Pancreas (tissue), 10 donors: ENCODE measurements around the gene PNLIPRP2. TPM values are rescaled to one million over a fixed set of nuclear protein-coding genes. Genes with fewer than 3 reads are reported as not detected.
A peak's percentile ranks its signal among the peaks of the same experiment; 100 is the strongest.

Source experiments
- ATAC-seq, 4 donors: fragments of 200-7000 bp; cut with Tn5 transposase; one replicate each; pipeline versions ENCODE4 v1.8.0 to v1.9.1; 2020; ENCODE audit warnings: mild to moderate bottlenecking in 4 of 4, moderate library complexity in 4 of 4
- DNase-seq, 6 donors: peaks; one replicate each; pipeline ENCODE4 v3.0.0-alpha.2; 2020
- FAIRE-seq: peaks from 2 replicates; lab custom pipeline; 2012; peaks lifted over from hg19 to GRCh38; lab: Jason Lieb, UNC
- H3K27ac ChIP-seq, 4 donors: fragments of 200-600 bp; sonication (generic); 1 replicate in 3 of 4; 2 replicates in 1 of 4; pipeline versions ENCODE4 v1.5.0 to v1.8.0; 2020
- H3K27me3 ChIP-seq, 4 donors: fragments of 200-600 bp; one replicate each; pipeline ENCODE4 v1.8.0; 2021
- H3K36me3 ChIP-seq, 3 donors: fragments of 200-600 bp; sonication (generic) in 1 of 3; one replicate each; pipeline versions ENCODE4 v1.5.0 to v1.8.0; 2020 to 2021
- H3K4me1 ChIP-seq, 3 donors: fragments of 200-600 bp; one replicate each; pipeline ENCODE4 v1.8.0; 2021
- H3K4me3 ChIP-seq, 4 donors: fragments of 200-600 bp; sonication (generic) in 2 of 4; one replicate each; pipeline versions ENCODE4 v1.5.0 to v1.8.0; 2020 to 2021
- H3K9me3 ChIP-seq, 4 donors: fragments of 200-600 bp; one replicate each; pipeline ENCODE4 v1.8.0; 2021
- CTCF ChIP-seq, 4 donors: fragments of 200-600 bp; sonication (generic) in 3 of 4; IDR thresholded peaks; one replicate each; pipeline versions ENCODE4 v1.5.0 to v1.8.0; 2021; ENCODE audit warnings: antibody characterized with exemption in 4 of 4
- WGBS, 2 donors: extraction: QIAGEN DNeasy Blood & Tissue Kit; methylation state at CpG; one replicate each; pipeline ENCODE4 v1.1.7; 2013; 5-methylcytosine and 5-hydroxymethylcytosine counted together
- intact Hi-C, 3 donors: fragments of 100-400 bp; cut with DNase I; formaldehyde crosslinking; loops; one replicate each; pipeline versions ENCODE4 v1.11.1 to v1.14.2; 2022
- polyA plus RNA-seq, 2 donors: library from polyadenylated mRNA; stranded (reverse); fragments of 200-250 nt; gene quantifications; one replicate each; pipeline ENCODE4 v1.2.3, GENCODE V29; 2013
- total RNA-seq, 6 donors: library from RNA; stranded (reverse); fragmentation: NEBNext Ultra II Directional in 4 of 6; extraction: Animal tissue kit (Norgen Biotek cat#: 25700) in 4 of 6; gene quantifications; one replicate each; pipeline versions ENCODE4 v1.2.1 to v1.2.4, GENCODE V29; 2021 to 2023
- donor health status: healthy with polysubstance abuse.
- donor health status: DM: no; HTN: no; CAD: no; lungs with moderate emphysema.
- donor health status: DM: no; HTN: no; CAD: no.
- donor health status: control.
- donor health status: control.
- donor health status: Bipolar disorder and iron deficiency.
- donor health status: DM: yes; HTN: yes; CAD: no.
- donor health status: DM: no; HTN: no; CAD: no.
- donor health status: DM: no; HTN: no; CAD: no.
- donor health status: DM: yes; HTN: yes; CAD: no.

PNLIPRP2 gene
- total and polyA plus RNA-seq, 8 donors, result 455 to 7,545 (median 2,236) TPM

DNA sequence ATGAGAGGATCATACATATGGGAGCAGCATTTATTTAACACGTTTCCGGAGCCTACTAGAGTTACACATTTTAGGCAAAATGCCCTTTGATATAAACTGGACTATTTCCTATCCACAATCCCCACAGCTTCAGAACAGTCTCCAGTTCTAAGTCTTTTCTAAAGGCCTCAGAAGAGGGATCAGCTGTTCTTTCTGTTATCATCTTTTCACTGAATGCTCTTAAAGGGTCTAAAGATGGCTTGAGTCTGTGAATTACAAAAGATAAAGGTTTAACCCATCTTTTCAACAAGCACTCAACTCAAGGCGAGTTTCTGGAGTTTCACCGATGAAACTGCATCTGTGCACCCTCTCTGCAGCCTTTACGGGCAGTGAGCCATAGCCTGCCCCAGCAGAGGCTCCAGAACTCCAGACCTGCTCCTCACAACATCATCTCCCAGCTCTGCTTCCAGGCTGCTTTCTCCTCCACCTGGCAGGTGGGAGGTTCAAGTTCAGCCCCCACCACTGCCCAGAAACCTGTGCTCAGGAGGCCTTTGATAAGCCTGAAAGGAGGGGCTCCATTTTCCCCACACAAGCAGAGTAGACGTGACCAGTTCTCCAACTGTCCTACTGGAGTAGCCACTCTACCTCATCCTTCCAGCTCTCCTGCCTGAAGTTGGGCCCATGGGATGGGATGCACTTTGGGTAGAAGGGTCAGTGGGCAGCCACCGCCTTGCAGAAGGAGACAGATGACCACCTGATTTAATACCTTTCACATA, 68.2 kb downstream of the PNLIPRP2 start:
- Histone ChIP-seq H3K27me3 (no peaks in the 10 kb centered on the region), H3K4me3 (no peak overlapping the region), H3K36me3 (no peaks in the 10 kb centered on the region), H3K9me3 (no peaks in the 10 kb centered on the region), H3K4me1 (peaks cover 3 to 9% (median 8%) of the 10 kb centered on the region in 3 donors), H3K27ac (no peak overlapping the region)
- no peak for TF ChIP-seq CTCF (IDR thresholded peaks at IDR 0.05)
- FAIRE-seq (no peak), DNase-seq (no peak), ATAC-seq (no peak)
- 81 to 88% methylated on average over 7 of the region's 7 CpGs for WGBS, 2 donors
- intact Hi-C loops, result no loop called here

- H3K4me3 ChIP-seq, result no peak overlapping the region
- no peak for ATAC-seq
- intact Hi-C loops, result no loop called here
- H3K36me3 ChIP-seq, result no peaks in the 10 kb centered on the region
- no peak for TF ChIP-seq CTCF (IDR thresholded peaks at IDR 0.05)
- H3K4me1 ChIP-seq, result peaks cover 3 to 9% (median 8%) of the 10 kb centered on the region in 3 donors
- no peaks in the 10 kb centered on the region for H3K9me3 ChIP-seq
- WGBS, 2 donors, result 86 to 90% methylated on average over 4 of the region's 4 CpGs
- no peak for FAIRE-seq
- H3K27ac ChIP-seq, result no peak overlapping the region
- no peaks in the 10 kb centered on the region for H3K27me3 ChIP-seq
- no peak for DNase-seq
These were observed 69.0 kb downstream of the PNLIPRP2 start for GRCh38 chr10:116689744-116690143.

DNA sequence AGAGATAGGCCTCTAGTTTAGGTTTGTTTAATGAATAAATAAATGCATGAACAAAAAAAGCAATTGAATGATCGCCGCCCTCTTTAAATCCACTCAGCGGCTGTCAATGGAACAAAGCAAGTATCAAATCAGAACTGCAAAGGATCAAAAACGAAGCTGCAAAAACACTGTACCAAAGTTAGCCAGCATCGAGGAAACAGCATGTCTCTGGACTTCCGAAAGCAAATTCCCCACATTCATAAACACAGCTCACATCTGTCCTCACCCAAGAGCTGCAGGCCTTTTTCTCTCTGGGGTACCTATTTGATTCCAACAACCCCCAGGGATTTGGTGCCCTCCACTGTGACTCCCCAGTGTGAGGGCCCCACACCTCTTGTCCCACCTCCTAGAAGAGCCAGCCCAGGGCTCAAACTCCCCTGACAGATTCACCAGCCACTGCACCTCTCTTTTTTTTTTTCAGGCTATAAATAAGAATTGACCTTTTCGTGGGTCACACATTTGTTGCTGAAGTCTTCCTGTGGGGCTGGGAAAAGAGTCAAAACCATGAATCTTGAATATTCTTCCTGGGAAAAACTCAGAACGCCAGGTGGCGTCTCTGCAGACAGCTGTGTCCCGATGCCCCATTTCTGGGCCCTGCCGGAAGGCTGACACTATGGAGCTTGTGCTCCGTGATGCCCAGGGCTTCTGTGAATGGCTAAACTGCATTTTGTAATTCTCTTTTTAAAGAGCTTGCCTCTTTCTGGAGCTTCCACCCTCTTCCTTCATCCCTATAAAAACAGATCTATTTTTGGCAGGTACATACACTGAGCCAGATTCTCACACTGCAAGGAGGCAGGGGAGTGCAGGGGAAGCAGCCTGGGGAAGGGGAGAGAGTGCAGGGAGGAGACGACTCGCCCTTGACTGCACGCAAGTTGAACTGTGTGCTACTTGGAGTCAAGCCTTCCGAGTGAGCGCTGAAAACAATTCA, 69.9 kb downstream of the PNLIPRP2 start:
- WGBS, 2 donors, result 76% methylated on average over 17 of the region's 17 CpGs
- Histone ChIP-seq H3K9me3 (no peaks in the 10 kb centered on the region), H3K4me1 (peaks cover 3 to 9% (median 8%) of the 10 kb centered on the region in 3 donors), H3K27ac (no peak overlapping the region), H3K4me3 (no peak overlapping the region), H3K36me3 (no peaks in the 10 kb centered on the region), H3K27me3 (no peaks in the 10 kb centered on the region)
- ATAC-seq, result peak in 3 of 4 donors; percentile 33 to 58 (median 37)
- FAIRE-seq, result no peak
- peak in 1 of 4 donors; percentile 15 for TF ChIP-seq CTCF (IDR thresholded peaks at IDR 0.05)
- intact Hi-C loops, result no loop called here
- DNase-seq, result no peak

DNA sequence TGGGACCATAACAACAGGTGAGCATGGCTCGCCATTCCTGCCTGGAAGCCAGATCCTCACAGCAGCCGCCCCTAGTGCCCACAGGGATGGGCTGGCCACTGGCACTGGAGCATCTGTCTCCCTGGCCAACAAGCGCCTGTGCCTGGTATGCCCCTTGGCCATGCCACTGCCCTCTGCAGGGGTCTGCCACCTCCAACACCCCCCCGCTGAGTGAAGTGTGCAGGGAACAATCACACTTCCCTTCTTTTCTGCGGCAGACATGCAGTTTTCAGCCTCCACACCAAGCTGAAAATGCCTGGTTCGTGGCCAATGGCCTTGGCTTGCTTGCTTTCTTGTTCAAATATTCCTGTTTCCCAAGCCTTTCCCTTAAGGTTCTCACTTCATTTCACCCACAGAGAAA, 70.9 kb downstream of the PNLIPRP2 start:
- intact Hi-C loops, result no loop called here
- no peak overlapping the region for H3K27ac ChIP-seq
- ATAC-seq, result peak; percentile 28 to 68 (median 52)

More for the DNA sequence above, 70.9 kb downstream of the PNLIPRP2 start:
- no peak for FAIRE-seq
- Histone ChIP-seq H3K4me3 (no peak overlapping the region), H3K4me1 (peaks cover 3 to 9% (median 8%) of the 10 kb centered on the region in 3 donors), H3K9me3 (no peaks in the 10 kb centered on the region), H3K36me3 (no peaks in the 10 kb centered on the region), H3K27me3 (no peaks in the 10 kb centered on the region)
- 44 to 48% methylated on average over 6 of the region's 6 CpGs for WGBS, 2 donors
- DNase-seq, result no peak
- no peak for TF ChIP-seq CTCF (IDR thresholded peaks at IDR 0.05)
